Fibroblast of upper back skin (primary cell): ENCODE data around the gene MPDZ.
A peak's percentile ranks its signal among the peaks of the same experiment; 100 is the strongest.

Experiments
- DNase-seq: peaks from one replicate; pipeline ENCODE4 v3.0.0-alpha.2; 2013

MPDZ gene

DNA sequence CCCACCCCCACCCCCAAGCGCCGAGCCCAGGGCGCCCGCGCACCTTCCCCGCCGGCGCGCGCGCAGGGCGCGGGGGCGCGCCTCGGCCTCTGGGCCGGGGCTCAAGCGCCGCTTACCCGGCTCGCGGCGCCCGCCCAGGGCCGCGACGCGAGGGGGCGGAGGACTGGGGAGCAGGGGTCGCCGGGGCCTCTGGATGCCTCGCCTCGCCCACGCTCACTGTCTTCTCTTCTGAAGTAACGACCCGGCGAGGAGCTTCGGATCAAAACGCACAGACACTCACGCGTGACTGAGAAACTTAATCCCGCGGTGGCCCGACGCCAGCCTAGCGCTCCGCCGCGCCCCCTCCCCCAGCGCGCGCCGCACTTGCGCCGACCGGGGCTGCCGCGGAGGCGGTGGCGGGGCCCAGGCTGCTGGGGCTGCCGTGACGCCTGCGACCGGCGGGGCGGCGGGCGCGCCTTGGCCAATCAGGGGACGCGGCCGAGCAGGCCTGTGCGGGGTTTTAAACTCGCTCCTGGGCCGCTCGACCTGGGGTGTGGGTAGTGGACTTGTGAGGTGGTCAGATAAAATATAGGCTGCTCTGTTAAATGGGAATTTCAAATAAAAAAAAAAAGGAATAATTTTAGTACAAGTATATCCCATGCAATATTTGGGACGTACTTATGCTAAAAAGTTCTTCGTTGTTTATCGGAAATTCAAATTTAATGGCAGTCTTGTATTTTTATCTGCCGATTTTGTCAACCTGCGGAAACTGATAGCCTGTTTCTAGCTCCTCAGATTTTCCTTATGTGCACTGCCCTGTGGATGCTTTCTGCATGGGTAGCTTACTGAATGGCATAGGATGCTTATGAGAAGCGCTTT lies at the start of gene MPDZ:
Gene MPDZ, minus strand, starts transcription at position 409 of the 858 bp plus-strand sequence. CDS start 29,377 bp downstream, outside the sequence.
- DNase-seq: peak; percentile 66

DNA sequence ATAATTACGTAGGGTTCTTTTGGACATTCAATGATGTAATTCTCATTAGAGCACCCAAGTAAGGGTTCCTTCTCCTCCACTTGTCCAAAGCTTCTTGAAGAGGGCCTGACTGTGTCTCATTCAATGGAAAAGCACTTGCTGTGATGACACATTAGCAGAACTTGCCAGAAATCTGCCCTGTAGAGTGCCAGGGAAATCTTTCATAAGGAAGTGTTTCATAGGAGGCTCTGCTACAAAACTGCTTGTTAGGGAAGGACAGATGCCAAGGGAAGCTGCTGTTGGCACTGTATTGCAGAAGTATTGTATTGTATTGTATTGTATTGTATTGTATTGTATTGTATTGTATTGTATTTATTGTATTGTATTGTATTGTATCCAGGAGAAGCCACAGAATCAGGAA lies 45.5 kb upstream of the MPDZ start:
- no peak for DNase-seq

DNA sequence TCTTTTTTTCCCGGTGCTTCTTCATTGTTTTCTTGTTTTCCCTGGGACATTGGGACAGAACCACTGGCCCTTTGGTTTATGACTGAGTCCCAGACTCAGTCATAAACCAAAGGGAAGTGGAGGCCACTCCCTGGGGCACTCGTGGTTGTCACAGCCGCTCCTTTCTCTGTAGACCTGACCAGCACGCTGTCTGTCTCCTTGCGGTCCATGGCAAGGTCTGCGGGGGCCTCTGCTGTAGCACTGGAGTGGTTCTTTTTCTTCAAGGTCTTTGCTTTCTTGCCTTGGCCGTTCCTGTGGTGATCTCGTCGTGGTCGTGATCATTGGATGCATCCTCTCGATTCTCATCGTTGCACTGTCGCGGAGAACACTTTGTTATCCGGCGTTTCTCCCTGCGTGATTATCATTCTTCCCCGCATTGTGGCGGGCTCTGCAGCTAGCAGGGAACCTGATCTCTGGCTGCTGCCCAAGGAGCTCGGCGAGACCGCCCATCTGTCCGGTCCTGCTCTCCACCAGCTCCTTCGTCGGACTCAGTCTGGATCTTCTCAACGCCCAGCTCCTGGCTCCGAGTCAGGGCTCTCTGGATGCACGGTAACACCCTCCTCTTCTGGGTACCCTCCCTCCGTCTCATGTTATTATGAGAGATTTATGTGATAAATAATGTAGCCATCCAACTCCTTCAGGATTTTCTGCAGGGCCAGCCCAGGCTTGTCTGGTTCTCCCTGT lies 43.5 kb upstream of the MPDZ start:
- no peak for DNase-seq

DNA sequence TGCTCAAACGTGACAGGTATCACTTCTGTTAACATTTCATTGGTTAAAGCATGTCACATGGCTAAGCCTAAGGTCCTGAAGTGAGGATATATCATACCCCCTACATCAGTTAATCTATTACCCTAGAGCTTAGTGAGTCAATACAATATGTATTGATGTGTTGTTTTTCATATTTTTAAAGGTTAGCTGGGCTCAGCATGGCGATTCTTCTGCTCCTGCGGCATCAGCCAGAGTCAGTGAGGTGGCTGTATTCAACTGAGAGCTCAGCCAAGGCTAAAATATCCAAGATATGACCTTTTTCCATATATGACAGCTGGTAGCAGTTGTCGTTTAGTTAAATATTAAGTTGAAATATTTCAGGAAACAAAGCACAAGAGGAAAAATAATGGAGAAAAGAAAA lies 38.5 kb upstream of the MPDZ start:
- no peak for DNase-seq

DNA sequence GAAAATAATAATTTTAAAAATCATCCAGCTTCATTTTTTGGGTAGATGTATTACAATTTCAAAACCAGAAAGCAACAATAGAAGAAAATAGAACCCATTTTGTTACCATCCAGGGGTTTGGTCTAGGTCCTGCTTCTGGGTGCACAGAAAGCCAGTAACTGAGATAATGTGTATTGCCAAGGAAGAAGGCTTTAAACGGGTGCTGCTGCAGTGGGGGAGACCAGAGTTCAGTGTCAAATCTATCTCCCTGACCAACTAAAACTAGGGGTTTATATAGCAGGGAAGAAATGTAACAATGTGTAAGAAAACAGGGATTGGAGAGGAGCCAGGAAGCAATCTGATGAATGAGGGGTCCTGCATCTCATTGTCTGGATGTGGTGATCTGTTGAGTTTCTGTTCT lies 17.5 kb upstream of the MPDZ start:
- no peak for DNase-seq

DNA sequence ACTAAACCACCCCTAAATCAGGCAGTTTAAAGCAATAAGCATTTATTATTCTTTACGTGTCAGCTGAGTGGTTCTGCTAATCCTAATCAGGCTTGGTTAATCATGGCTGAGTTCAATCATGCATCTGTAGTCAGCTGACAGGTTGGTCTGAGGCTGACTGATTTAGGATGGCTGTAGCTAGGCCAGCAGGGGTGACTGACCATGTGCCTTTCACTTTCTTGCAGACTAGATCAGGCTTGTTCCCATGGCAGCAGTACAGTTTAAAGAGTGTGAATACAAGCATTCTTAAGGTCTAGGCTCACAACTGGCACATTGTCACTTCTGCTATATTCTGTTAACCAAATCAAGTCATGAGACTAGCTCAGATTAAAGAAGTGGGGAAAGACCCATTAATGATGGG lies 16.1 kb upstream of the MPDZ start:
- no peak for DNase-seq

DNA sequence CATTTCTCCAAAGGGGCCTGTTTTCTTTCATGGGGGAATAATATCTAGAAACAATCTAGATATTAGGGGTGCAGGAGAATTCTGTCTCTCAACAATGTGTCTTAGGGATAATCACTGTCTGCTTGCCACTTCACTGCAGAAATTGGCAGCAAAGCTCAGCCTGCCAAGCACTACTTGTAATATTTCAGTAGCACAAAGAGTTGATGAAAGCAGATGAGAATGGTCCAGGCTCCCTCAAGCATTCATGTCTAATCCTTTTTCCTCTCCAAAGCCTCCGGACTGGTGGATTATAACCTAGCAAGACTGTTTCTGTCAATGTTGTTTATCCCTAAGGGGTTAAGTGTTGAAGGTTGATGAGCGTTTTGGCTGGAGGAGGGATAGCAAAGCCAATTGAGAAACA lies 13.3 kb upstream of the MPDZ start:
- no peak for DNase-seq

DNA sequence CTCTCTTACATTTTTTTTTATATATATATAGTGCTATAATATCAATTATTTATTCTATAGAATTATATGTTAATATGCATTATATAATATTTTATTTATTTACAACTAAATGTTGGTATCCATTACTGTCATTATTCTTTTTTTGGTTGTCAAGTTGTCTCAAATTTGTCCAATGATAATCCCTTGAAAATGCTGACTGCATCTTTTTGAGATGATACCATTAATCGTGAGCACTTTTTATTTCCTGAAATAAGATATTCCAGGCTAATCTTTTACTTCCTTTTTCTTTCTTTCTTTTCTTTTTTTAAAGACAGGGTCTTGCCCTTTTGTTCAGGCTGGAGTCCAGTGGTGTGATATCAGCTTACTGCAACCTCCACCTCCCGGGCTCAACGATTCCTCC lies 12.7 kb upstream of the MPDZ start:
- no peak for DNase-seq

- DNase-seq: no peak
These were observed 12.2 kb upstream of the MPDZ start for GRCh38 chr9:13291718-13292117.

GRCh38 chr9:13284011-13284410 lies 4.5 kb upstream of the MPDZ start:
- no peak for DNase-seq

- peak; percentile 56 for DNase-seq
These were observed 3.5 kb upstream of the MPDZ start for GRCh38 chr9:13282998-13283397.

DNA sequence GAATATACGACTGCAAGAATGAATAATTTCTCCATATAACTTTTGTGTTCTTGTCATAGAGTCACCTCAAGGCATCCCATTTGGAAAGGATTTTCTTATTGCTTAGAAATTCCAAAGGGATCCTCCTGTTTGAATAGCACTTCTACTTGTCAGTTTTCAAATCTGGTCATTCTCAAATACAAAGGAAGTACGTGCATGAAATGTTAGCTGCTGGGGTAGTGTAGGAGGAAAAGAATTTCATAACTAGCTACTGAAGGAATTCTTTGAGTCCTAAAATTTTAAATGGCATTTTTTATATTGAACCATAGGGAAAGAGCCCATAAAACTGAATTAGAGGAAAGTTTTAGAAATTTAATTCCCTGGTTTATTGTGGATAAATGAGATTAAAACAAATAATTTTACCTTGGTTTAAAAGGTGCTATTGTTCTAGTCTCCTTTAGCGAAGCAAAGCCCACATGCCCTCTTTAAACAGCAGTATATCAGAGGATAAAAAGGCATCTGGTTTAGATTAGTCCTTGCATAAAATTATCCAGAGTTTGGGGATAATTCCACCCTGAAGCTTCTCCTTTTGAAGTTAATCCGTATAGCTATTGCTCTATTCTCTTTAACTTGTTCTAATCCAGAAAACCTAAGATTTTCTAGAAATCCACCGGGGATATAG lies 2.0 kb upstream of the MPDZ start:
- DNase-seq: peak; percentile 34

- DNase-seq: peak; percentile 76
These were observed 885 bp downstream of the MPDZ start for GRCh38 chr9:13278368-13279246.

GRCh38 chr9:13278023-13278367 lies 1.5 kb downstream of the MPDZ start:
- peak; percentile 34 for DNase-seq

DNA sequence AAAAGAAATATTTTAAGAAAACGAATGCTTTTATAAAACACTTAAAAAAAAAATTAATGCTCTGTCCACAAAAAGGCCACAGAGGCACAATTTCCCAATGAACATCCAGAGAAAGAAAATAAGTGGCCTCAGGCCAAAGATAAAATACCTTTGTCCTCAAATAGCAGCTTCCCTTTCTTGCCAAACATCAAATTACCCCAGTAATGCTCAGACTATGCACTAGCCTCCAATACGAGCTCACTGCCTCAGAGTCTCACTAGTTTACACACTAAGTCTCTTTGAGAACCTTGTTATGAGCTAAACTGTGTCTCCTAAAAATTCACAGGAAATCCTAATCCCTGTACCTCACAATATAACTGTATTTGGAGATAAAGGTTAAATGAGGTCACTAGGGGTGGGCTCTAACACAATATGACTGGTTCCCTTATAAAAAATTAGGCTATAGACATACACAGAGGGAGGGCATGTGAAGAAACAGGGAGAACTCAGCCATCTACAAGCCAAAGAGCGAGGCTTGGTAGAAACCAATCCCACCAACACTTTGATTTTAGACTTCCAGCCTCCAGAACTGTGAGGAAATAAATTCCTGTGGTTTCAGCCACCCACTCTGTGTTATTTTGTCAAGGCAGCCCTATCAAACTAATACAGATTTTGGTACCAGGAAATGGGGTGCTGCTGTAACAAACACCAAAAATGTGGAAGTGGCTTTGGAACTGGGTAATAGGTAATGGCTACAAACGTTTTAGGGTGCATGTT lies 4.4 kb downstream of the MPDZ start:
- peak; percentile 65 for DNase-seq

DNA sequence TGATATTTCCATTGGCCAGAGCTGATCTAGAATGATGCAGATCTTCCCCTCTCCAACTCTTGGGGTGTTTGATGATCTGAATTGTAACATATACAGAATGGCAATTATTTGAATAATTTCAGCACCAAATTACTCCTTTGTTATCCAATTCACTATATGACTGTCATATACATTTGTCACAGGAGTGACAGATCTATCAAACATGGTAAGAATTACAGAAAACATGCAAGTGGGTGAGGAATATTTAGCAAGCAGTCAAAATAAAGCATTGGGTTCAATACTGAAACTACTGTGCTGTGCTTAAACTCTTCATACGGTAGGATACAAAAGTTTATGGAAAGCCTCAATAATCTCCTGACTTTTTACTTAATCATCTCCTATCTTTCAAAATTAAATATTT lies 8.8 kb downstream of the MPDZ start:
- DNase-seq: no peak

GRCh38 chr9:13269589-13270452 lies 9.7 kb downstream of the MPDZ start:
- no peak for DNase-seq

- peak; percentile 22 for DNase-seq
These were observed 11.0 kb downstream of the MPDZ start for GRCh38 chr9:13268469-13268868.

GRCh38 chr9:13267743-13268142 lies 11.7 kb downstream of the MPDZ start:
- DNase-seq: peak; percentile 85

DNA sequence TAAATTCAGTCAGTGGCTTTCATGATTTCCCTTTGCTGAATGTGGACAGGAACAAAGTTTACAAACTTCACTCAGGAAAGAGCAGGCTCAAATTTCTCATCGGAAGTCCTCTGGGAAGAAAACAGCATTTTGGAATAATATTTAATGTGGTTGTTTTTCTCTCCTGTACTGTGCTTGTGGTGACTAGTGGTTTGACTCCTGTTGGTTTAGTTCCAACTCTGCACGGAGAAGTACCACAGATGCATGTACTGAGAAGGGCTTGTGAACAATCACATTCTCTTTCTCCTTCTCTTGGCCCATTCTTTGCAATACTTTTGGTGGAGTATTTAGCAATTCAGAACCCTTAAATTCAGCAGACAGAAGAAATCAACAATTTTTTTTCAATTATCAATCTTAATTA lies 13.3 kb downstream of the MPDZ start:
- DNase-seq: peak; percentile 72

DNA sequence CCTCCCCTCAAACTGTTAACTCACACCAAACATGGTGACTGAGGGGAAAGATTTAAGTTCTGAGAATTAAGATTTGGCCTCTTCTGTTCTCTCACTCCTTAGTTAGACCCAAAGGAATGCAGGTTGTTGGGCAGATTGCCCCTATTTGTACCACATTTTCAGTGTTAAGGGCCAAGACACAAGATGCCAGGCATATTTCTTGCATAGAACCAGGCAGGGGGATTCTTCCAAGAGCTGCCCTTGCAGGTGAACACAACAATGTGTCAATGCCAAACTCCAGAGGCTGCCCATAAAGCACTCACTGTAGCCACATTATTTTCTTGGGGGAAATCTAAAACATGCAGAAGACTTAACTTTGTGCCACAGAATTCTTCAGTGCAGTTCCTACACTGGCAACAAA lies 14.7 kb downstream of the MPDZ start:
- peak; percentile 47 for DNase-seq
